Activated CD8-positive, alpha-beta T cell treated with anti-CD3 and anti-CD28 coated beads, Interleukin-2, amount 10 ng/mL, durations not matched to agents 7 days and 5 days (primary cell): ENCODE data around the gene WWC2. TPM values are rescaled to one million over a fixed set of nuclear protein-coding genes. Genes with fewer than 3 reads are reported as not detected.

ENCODE experiments used
- ATAC-seq: fragments of 150-1000 bp; cut with Tn5 transposase; one replicate; pipeline ENCODE4 v1.10.0; 2021; ENCODE audit warnings: moderate library complexity
- CTCF ChIA-PET: fragments of 350-600 bp; sonication (Branson Sonifier 250); formaldehyde crosslinking; loops from one replicate; lab custom pipeline; 2021; ENCODE audit warnings: antibody characterized with exemption; lab: Charles Lee
- POLR2A ChIA-PET: fragments of 350-600 bp; sonication (Branson Sonifier 250); formaldehyde crosslinking; loops from one replicate; lab custom pipeline; 2021; ENCODE audit warnings: antibody characterized with exemption; lab: Charles Lee
- DNase-seq: peaks from one replicate; pipeline ENCODE4 v3.0.0-alpha.2; 2020
- H3K27ac Mint-ChIP-seq: one replicate; pipeline ENCODE4 v1.8.0; 2021; ENCODE audit warnings: mild to moderate bottlenecking, mixed read lengths
- H3K27me3 Mint-ChIP-seq: one replicate; pipeline ENCODE4 v1.8.0; 2021; ENCODE audit warnings: low read depth, mixed read lengths
- H3K36me3 Mint-ChIP-seq: one replicate; pipeline ENCODE4 v1.8.0; 2021; ENCODE audit warnings: low read depth, mixed read lengths
- H3K4me1 Mint-ChIP-seq: one replicate; pipeline ENCODE4 v1.8.0; 2021; ENCODE audit warnings: low read depth, mixed read lengths
- H3K4me3 Mint-ChIP-seq: one replicate; pipeline ENCODE4 v1.8.0; 2021; ENCODE audit warnings: mild to moderate bottlenecking, mixed read lengths
- H3K9me3 Mint-ChIP-seq: one replicate; pipeline ENCODE4 v1.8.0; 2022; ENCODE audit warnings: mixed read lengths; ENCODE audit not compliant: insufficient read depth
- total RNA-seq, 2 experiments: library from RNA; stranded (reverse); gene quantifications; one replicate each; pipeline ENCODE4 v1.2.3, GENCODE V29; 2021

The WWC2 gene
- total RNA-seq, 2 experiments from 2014 or later: 0.21 TPM

- H3K4me3 Mint-ChIP-seq: no peak overlapping the region
- ATAC-seq: no peak
These were observed 257.2 kb downstream of the WWC2 start for GRCh38 chr4:183356173-183356830.

GRCh38 chr4:183356931-183357675, 258.0 kb downstream of the WWC2 start:
- no peaks in the 10 kb centered on the region for H3K9me3 Mint-ChIP-seq
- POLR2A ChIA-PET: no interaction called here
- CTCF ChIA-PET: no interaction called here
- no peak overlapping the region for H3K4me3 Mint-ChIP-seq
- H3K4me1 Mint-ChIP-seq: no peaks in the 10 kb centered on the region
- H3K27me3 Mint-ChIP-seq: peaks cover 7% of the 10 kb centered on the region
- H3K36me3 Mint-ChIP-seq: no peaks in the 10 kb centered on the region
- H3K27ac Mint-ChIP-seq: no peak overlapping the region
- no peak for ATAC-seq
- DNase-seq: no peak

More at GRCh38 chr4:183356173-183356830, 257.2 kb downstream of the WWC2 start:
- Mint-ChIP-seq H3K27me3 (peaks cover 7% of the 10 kb centered on the region), H3K27ac (no peak overlapping the region), H3K9me3 (no peaks in the 10 kb centered on the region), H3K36me3 (no peaks in the 10 kb centered on the region), H3K4me1 (no peaks in the 10 kb centered on the region)
- ChIA-PET CTCF (no interaction called here), POLR2A (no interaction called here)
- DNase-seq: no peak

GRCh38 chr4:183358215-183358755, 259.2 kb downstream of the WWC2 start:
- ChIA-PET CTCF (no interaction called here), POLR2A (no interaction called here)
- H3K36me3 Mint-ChIP-seq: no peaks in the 10 kb centered on the region
- no peak overlapping the region for H3K4me3 Mint-ChIP-seq
- H3K27ac Mint-ChIP-seq: no peak overlapping the region
- no peaks in the 10 kb centered on the region for H3K4me1 Mint-ChIP-seq
- H3K9me3 Mint-ChIP-seq: no peaks in the 10 kb centered on the region
- H3K27me3 Mint-ChIP-seq: peaks cover 7% of the 10 kb centered on the region
- no peak for DNase-seq
- ATAC-seq: no peak

- DNase-seq (no peak), ATAC-seq (no peak)
- Mint-ChIP-seq H3K27ac (no peak overlapping the region), H3K9me3 (no peaks in the 10 kb centered on the region), H3K4me1 (no peaks in the 10 kb centered on the region), H3K36me3 (no peaks in the 10 kb centered on the region), H3K27me3 (peaks cover 3% of the 10 kb centered on the region), H3K4me3 (no peak overlapping the region)
- POLR2A ChIA-PET: no interaction called here
- CTCF ChIA-PET: no interaction called here
These were observed 261.3 kb downstream of the WWC2 start for GRCh38 chr4:183360161-183360919.

- H3K9me3 Mint-ChIP-seq: no peaks in the 10 kb centered on the region
- no peak overlapping the region for H3K27ac Mint-ChIP-seq
- ATAC-seq (no peak), DNase-seq (no peak)
- no peaks in the 10 kb centered on the region for H3K36me3 Mint-ChIP-seq
- no peaks in the 10 kb centered on the region for H3K4me1 Mint-ChIP-seq
- H3K4me3 Mint-ChIP-seq: no peak overlapping the region
- ChIA-PET POLR2A (no interaction called here), CTCF (no interaction called here)
- H3K27me3 Mint-ChIP-seq: no peaks in the 10 kb centered on the region
These were observed 263.0 kb downstream of the WWC2 start for GRCh38 chr4:183362036-183362435.

GRCh38 chr4:183362916-183363542, 264.0 kb downstream of the WWC2 start:
- Mint-ChIP-seq H3K36me3 (no peaks in the 10 kb centered on the region), H3K9me3 (no peaks in the 10 kb centered on the region), H3K27ac (no peak overlapping the region), H3K27me3 (no peaks in the 10 kb centered on the region), H3K4me1 (no peaks in the 10 kb centered on the region), H3K4me3 (no peak overlapping the region)
- ATAC-seq (no peak), DNase-seq (no peak)
- ChIA-PET CTCF (no interaction called here), POLR2A (no interaction called here)

GRCh38 chr4:183364025-183364424, 265.0 kb downstream of the WWC2 start:
- Mint-ChIP-seq H3K4me1 (no peaks in the 10 kb centered on the region), H3K36me3 (no peaks in the 10 kb centered on the region), H3K4me3 (no peak overlapping the region), H3K27ac (no peak overlapping the region), H3K27me3 (no peaks in the 10 kb centered on the region), H3K9me3 (no peaks in the 10 kb centered on the region)
- CTCF ChIA-PET: no interaction called here
- POLR2A ChIA-PET: no interaction called here
- DNase-seq: no peak
- ATAC-seq: no peak

- H3K27me3 Mint-ChIP-seq: no peaks in the 10 kb centered on the region
- POLR2A ChIA-PET: no interaction called here
- no peak overlapping the region for H3K4me3 Mint-ChIP-seq
- H3K4me1 Mint-ChIP-seq: no peaks in the 10 kb centered on the region
- CTCF ChIA-PET: no interaction called here
- no peak for DNase-seq
- no peaks in the 10 kb centered on the region for H3K36me3 Mint-ChIP-seq
- H3K27ac Mint-ChIP-seq: no peak overlapping the region
- no peak for ATAC-seq
- H3K9me3 Mint-ChIP-seq: no peaks in the 10 kb centered on the region
These were observed 267.3 kb downstream of the WWC2 start for GRCh38 chr4:183366206-183366835.

GRCh38 chr4:183369073-183369472, 270.0 kb downstream of the WWC2 start:
- Mint-ChIP-seq H3K27me3 (no peaks in the 10 kb centered on the region), H3K4me1 (no peaks in the 10 kb centered on the region), H3K9me3 (peaks cover 19% of the 10 kb centered on the region), H3K27ac (no peak overlapping the region), H3K36me3 (no peaks in the 10 kb centered on the region), H3K4me3 (no peak overlapping the region)
- DNase-seq: no peak
- CTCF ChIA-PET: no interaction called here
- POLR2A ChIA-PET: no interaction called here
- ATAC-seq: no peak
